Left lung (tissue), 10 donors: ENCODE data around the gene RIOX2. TPM values are rescaled to one million over a fixed set of nuclear protein-coding genes. Genes with fewer than 3 reads are reported as not detected.

Source experiments
- ATAC-seq: fragments of 200-7000 bp; cut with Tn5 transposase; one replicate; pipeline ENCODE4 v1.9.1; 2020; ENCODE audit warnings: moderate library complexity
- DNase-seq, 4 donors: peaks; one replicate each; pipeline ENCODE4 v3.0.0-alpha.2; 2013 to 2020
- H3K27ac ChIP-seq, 2 donors: fragments of 200-600 bp; sonication (generic) in 1 of 2; one replicate each; pipeline versions ENCODE4 v1.5.0 to v1.8.0; 2020 to 2021
- H3K27me3 ChIP-seq, 2 donors: fragments of 200-600 bp; sonication (generic) in 1 of 2; one replicate each; pipeline versions ENCODE4 v1.5.0 to v1.8.0; 2020 to 2021
- H3K36me3 ChIP-seq, 2 donors: fragments of 200-600 bp; sonication (generic) in 1 of 2; one replicate each; pipeline versions ENCODE4 v1.5.0 to v1.8.0; 2020 to 2021
- H3K4me1 ChIP-seq, 2 donors: fragments of 200-600 bp; one replicate each; pipeline ENCODE4 v1.8.0; 2021
- H3K4me3 ChIP-seq, 2 donors: fragments of 200-600 bp; sonication (generic) in 1 of 2; one replicate each; pipeline versions ENCODE4 v1.5.0 to v1.8.0; 2020 to 2021; ENCODE audit warnings: mild to moderate bottlenecking in 1 of 2
- H3K9me3 ChIP-seq, 2 donors: fragments of 200-600 bp; sonication (generic) in 1 of 2; one replicate each; pipeline versions ENCODE4 v1.5.0 to v1.8.0; 2020 to 2021
- intact Hi-C, 2 donors: fragments of 100-400 bp; cut with DNase I; formaldehyde crosslinking; loops; one replicate each; pipeline versions ENCODE4 v1.11.2 to v1.14.2; 2022
- polyA plus RNA-seq, 6 donors: library from polyadenylated mRNA; unstranded; fragments of 120-200 nt; gene quantifications; one replicate each; pipeline ENCODE4 v1.2.1, GENCODE V29; 2013; ENCODE audit not compliant: insufficient read length in 6 of 6
- total RNA-seq, 2 donors: library from RNA; stranded (reverse); fragmentation: NEBNext Ultra II Directional; extraction: Animal tissue kit (Norgen Biotek cat#: 25700); gene quantifications; one replicate each; pipeline ENCODE4 v1.2.1, GENCODE V29; 2021
- TF ChIP-seq, protein P1 (sequence below), 2 donors: fragments of 200-600 bp; sonication (generic) in 1 of 2; IDR thresholded peaks; one replicate each; pipeline versions ENCODE4 v1.5.0 to v1.8.0; 2021; ENCODE audit warnings: antibody characterized with exemption in 2 of 2
- donor health status: DM: no; HTN: yes; CAD: no.
- donor health status: DM: no; HTN: no; CAD: no.

RIOX2 gene
- total and polyA plus RNA-seq, 8 donors, result 16.6 to 44.3 (median 35.7) TPM

DNA sequence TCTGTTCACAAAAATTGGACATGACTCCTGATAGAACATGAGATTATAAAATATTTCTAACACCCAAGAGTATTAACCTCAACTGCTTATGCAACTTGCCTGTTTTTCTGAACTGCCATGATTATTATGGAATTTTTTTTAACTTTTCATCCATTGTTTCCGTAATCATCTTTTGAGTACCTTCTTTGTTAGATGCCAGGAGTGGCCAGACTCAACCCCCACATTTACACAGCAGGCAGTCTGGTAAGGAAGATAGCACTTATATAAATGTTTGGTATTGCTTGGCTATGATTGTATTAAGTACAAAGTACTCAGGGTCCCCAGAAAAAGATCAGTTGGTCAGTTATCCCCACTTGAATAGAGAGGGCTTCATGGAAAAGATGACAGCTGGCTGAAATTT is 76.1 kb downstream of the RIOX2 start:
- Histone ChIP-seq H3K36me3 (peaks cover 0 to 19% of the 10 kb centered on the region in 2 donors), H3K9me3 (no peaks in the 10 kb centered on the region), H3K4me1 (peaks cover 0 to 5% of the 10 kb centered on the region in 2 donors), H3K27me3 (no peaks in the 10 kb centered on the region), H3K27ac (no peak overlapping the region), H3K4me3 (no peak overlapping the region)
- intact Hi-C loops, result no loop called here
- DNase-seq (no peak), ATAC-seq (no peak)
- TF ChIP-seq, protein P1, sequence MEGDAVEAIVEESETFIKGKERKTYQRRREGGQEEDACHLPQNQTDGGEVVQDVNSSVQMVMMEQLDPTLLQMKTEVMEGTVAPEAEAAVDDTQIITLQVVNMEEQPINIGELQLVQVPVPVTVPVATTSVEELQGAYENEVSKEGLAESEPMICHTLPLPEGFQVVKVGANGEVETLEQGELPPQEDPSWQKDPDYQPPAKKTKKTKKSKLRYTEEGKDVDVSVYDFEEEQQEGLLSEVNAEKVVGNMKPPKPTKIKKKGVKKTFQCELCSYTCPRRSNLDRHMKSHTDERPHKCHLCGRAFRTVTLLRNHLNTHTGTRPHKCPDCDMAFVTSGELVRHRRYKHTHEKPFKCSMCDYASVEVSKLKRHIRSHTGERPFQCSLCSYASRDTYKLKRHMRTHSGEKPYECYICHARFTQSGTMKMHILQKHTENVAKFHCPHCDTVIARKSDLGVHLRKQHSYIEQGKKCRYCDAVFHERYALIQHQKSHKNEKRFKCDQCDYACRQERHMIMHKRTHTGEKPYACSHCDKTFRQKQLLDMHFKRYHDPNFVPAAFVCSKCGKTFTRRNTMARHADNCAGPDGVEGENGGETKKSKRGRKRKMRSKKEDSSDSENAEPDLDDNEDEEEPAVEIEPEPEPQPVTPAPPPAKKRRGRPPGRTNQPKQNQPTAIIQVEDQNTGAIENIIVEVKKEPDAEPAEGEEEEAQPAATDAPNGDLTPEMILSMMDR (IDR thresholded peaks at IDR 0.05), result no peak

DNA sequence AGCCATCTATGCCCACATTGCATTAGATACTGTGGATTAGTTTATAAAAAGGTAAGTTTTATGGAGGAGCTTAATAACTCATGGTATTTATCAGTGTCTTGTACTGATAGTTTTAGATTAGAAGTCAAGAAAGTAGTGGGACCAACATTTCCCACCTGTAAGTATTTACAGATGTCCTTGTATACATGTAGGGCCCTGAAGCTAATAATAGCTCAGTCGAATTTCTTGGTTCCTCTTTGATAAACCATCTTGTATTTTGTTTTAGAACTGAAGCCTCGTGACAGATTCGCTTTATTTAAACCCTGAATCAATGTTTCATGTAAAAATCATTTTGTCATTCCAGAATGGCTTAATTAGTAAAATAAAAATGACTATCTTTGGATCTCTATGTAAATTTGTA is 77.0 kb downstream of the RIOX2 start:
- no peaks in the 10 kb centered on the region for H3K9me3 ChIP-seq
- no peak for DNase-seq
- H3K4me3 ChIP-seq, result no peak overlapping the region
- H3K4me1 ChIP-seq, result no peaks in the 10 kb centered on the region
- TF ChIP-seq, protein P1 (IDR thresholded peaks at IDR 0.05), result no peak
- H3K36me3 ChIP-seq, result peaks cover 0 to 16% of the 10 kb centered on the region in 2 donors
- intact Hi-C loops, result no loop called here
- H3K27ac ChIP-seq, result no peak overlapping the region
- no peak for ATAC-seq
- no peaks in the 10 kb centered on the region for H3K27me3 ChIP-seq

DNA sequence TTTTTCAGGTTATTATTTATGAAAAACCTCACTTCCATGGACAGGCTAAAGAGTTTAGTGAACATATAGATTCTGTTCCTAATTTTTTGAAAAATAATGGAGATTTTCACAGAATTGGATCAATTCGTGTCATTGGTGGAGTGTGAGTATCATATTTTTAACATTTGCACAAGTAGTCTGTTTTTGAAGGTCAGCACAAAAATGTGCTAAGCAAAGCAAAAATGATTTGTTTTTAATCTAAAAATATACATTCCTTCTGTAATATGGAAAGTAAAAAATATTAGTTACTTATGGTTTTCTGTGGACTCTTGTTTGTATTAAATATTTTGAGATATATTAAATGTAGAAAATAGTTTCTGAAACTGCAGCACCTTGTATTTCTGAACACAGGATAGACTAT is 79.4 kb downstream of the RIOX2 start:
- Histone ChIP-seq H3K27me3 (no peaks in the 10 kb centered on the region), H3K4me1 (no peaks in the 10 kb centered on the region), H3K27ac (no peak overlapping the region), H3K4me3 (no peak overlapping the region), H3K9me3 (no peaks in the 10 kb centered on the region), H3K36me3 (peaks cover 0 to 7% of the 10 kb centered on the region in 2 donors)
- TF ChIP-seq, protein P1 (IDR thresholded peaks at IDR 0.05), result no peak
- DNase-seq (no peak), ATAC-seq (no peak)
- intact Hi-C loops, result no loop called here

Other genes with a start within 250 kb of the RIOX2 start
- gene ARL6, start 207.7 kb downstream of the RIOX2 start, total RNA-seq, result 10 to 100 TPM in 1 of 2 donors, 1 to 10 TPM in 1; 9.9 to 12.4 TPM
- 10 to 100 TPM; 17.4 to 27.1 (median 21.5) TPM for gene ARL6, start 207.7 kb downstream of the RIOX2 start, polyA plus RNA-seq
- gene CRYBG3, start 150.4 kb downstream of the RIOX2 start, total RNA-seq, result 10 to 100 TPM; 24.2 to 32.1 TPM
- 10 to 100 TPM; 28.5 to 38.4 (median 31.7) TPM for gene CRYBG3, start 150.4 kb downstream of the RIOX2 start, polyA plus RNA-seq
- gene GABRR3, start 62.9 kb upstream of the RIOX2 start, total RNA-seq, result not detected
- gene GABRR3, start 62.9 kb upstream of the RIOX2 start, polyA plus RNA-seq, result under 1 TPM in 1 of 6 donors, not detected in 5; 0.10 TPM
- not detected for gene OR5AC2, start 114.7 kb upstream of the RIOX2 start, total RNA-seq
- not detected for gene OR5AC2, start 114.7 kb upstream of the RIOX2 start, polyA plus RNA-seq
- not detected for gene OR5H1, start 158.3 kb upstream of the RIOX2 start, total RNA-seq
- under 1 TPM in 3 of 6 donors, not detected in 3; 0.03 to 0.06 (median 0.04) TPM for gene OR5H1, start 158.3 kb upstream of the RIOX2 start, polyA plus RNA-seq
- gene OR5H14, start 175.0 kb upstream of the RIOX2 start, total RNA-seq, result not detected
- under 1 TPM in 3 of 6 donors, not detected in 3; 0.03 TPM for gene OR5H14, start 175.0 kb upstream of the RIOX2 start, polyA plus RNA-seq
- gene OR5H15, start 194.3 kb upstream of the RIOX2 start, total RNA-seq, result not detected
- not detected for gene OR5H15, start 194.3 kb upstream of the RIOX2 start, polyA plus RNA-seq